Erythroblast (primary cell): ENCODE data around the gene HIP1.
"Not testable (repeated sequence)": the region's sequence is repeated elsewhere in the genome, so short reads cannot be mapped to it uniquely, and the experiment has no call there.

Experiments used
- DNase-seq, 2 experiments: peaks; one replicate each; lab custom pipeline; 2025; lab: John Stamatoyannopoulos, UW
- GATA1 ChIP-seq: IDR thresholded peaks from 2 replicates; pipeline ENCODE4 v1.6.1; 2011; ENCODE audit warnings: low read depth, mild to moderate bottlenecking, control low read depth, low read length, moderate library complexity
- POLR2A ChIP-seq: IDR thresholded peaks from 2 replicates; pipeline ENCODE4 v1.6.1; 2011; ENCODE audit warnings: mild to moderate bottlenecking, low read length

The HIP1 gene

DNA sequence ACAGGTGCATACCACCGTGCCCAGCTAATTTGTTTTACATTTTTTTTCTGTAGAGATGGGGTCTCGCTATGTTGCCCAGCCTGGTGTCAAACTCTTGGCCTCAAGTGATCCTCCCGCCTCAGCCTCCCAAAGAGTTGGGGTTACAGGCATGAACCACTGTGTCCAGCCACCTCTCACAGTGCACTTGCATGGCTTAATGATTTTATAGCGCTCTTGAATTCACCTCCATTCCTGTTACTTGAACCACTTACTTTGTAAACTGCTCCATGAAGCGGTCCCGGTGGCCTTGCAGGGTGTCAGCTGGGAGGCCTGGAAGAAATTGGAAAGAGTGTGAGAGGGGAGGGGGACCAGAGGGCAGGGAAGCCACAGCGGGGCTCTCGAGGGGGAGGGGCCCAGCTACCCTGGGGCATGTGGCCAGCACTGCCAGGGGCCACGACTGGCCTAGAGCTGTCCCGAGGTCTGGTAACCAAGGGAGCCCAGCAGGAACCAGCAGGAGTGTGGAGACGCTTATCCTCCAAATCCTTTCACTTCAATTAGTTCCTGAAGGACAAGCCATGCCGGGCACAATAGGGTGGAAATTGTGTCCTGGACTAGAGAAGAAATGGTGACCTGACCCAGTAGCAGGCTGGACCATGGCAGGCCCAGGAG, 170.7 kb downstream of the HIP1 start:
- TF ChIP-seq POLR2A, result no peak

DNA sequence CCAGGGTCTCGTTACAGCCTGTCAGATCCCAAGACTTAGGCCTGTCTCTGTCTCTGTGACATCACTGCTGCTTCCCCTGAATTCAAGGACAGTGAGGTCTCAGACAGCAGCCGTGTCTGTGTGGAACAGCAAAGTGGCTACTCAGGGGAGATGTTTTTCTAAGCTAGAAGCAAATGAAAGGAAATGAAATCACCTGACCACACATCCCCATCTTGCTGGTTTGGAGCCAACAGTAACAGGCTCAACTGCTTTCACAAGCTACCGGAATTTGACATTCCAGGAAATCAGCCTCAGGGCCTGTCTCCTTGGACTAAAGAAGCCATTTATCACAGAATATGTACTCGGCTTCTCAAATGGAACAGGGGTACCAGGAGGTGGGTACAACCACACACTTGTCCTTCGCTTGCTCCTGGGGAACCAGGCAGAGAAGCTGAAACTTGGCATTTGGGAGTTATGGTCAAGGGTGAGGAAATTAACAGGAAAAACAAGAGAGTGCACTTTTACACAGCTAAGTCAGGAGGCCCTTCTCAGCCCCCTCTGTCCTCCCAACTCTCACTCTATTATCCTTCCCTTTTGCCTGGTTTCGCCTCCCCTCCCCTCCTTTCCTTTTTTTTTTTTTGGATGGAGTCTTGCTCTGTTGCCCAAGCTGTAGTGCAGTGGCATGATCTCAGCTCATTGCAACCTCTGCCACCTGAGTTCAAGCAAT, 173.5 kb downstream of the HIP1 start:
- no peak for DNase-seq

More for the DNA sequence above, 170.7 kb downstream of the HIP1 start:
- DNase-seq, result no peak

DNA sequence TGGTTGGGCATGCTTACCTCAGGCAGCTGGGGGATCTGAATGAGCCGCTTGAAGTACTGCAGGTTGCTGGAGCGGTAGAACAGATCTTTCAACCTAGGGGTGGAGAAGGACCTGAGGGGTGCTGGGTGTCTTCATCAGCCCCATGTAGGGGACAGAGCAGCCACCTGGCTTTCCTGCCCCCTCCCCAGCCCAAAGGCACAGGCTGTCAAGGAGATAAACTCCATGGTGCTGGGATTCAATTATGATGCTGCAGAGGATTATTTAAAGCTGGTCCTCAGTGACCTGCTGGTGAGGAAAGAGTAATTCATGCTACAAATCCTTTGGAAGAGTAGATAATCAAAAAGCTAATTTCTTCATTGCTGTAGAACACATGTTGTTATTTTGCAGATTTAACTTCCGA, 175.6 kb downstream of the HIP1 start:
- no peak for DNase-seq
- no peak for TF ChIP-seq POLR2A
- no peak for TF ChIP-seq GATA1

More for the DNA sequence above, 173.5 kb downstream of the HIP1 start:
- TF ChIP-seq GATA1, result no peak

DNA sequence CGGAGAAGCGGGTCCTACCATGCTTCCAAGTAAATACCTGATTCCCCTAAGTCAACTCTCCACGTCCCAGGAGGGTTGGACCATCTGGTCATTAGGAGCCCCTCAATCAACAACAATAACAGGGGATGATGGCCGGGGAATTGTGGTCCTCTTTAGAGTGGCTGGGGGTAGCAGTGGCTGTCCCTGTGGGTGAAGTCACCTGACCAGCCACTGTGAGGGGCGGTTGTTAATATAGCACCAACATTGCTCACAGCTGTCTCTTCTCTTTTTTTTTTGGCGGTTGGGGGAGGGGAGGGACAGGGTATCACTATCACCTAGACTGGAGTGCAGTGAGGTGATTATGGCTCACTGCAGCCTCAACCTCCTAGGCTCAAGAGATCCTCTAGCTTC, 178.8 kb downstream of the HIP1 start:
- no peak for TF ChIP-seq GATA1
- no peak for TF ChIP-seq POLR2A
- no peak for DNase-seq

DNA sequence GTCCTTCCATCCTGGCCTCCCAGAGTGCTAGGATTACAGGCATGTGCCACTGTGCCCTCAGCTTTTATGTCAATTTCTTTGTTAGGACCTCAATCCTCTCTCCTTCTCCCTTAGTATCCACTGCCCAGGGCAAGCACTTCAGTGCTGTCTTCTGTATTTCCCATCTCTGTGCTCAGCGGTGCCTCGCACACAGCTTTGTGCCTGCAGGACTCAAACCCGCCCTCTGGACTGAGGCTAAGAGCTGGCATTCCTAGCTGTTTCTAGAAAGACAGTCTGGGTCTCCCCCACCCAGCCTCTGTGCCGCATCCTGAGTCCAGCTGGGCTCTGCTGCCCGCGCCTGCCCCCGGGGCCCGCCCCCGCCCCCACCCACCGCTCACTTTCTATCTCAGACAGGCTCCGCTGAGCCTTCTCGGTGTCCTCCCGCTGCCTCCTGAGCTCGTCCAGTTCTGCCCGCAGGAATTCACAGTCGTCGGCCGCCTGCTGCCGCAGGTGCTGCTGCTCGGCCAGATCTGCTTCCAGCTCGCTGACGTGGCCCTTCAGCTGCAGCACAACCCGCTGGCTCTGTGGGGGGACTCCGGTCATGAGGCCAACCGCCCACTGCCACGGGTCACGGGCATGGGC, 179.3 kb downstream of the HIP1 start:
- TF ChIP-seq GATA1 (no peak), POLR2A (no peak)
- no peak for DNase-seq

DNA sequence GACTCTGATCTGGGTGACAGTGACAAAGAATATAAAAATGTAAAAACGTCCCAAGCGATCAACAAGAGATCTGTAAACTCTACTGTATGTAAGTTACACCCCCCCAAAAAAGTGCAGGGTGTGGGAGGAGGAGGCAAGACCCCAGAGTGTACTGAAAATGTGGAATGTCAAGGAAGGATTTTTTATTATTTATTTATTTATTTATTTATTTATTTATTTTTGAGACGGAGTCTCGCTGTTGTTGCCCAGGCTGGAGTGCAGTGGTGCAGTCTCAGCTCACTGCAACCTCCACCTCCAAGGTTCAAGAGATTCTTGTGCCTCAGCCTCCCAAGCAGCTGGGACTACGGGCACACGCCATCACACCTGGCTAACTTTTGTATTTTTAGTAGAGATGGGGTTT, 181.9 kb downstream of the HIP1 start:
- DNase-seq, result not testable (repeated sequence)

DNA sequence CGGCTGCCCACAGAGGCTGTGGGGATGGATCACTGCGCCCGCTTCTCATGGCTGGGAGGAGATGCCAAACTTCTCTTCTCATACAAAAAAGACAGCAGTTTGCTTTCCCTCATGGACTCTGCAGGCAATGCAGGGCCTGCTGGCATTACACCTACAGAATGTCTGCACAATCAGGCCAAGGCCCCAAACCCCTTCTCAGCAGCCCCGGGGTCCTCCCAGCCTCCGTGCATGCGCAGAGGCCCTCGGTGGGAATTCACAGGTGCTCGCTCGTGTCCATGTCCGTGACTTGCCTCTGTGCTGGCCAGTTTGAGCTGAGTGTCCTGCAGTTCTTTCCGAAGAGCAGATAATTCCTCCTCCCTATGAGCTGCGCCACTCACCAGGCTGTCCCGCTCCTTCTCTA, 183.0 kb downstream of the HIP1 start:
- DNase-seq, result no peak
- TF ChIP-seq GATA1 (no peak), POLR2A (no peak)

DNA sequence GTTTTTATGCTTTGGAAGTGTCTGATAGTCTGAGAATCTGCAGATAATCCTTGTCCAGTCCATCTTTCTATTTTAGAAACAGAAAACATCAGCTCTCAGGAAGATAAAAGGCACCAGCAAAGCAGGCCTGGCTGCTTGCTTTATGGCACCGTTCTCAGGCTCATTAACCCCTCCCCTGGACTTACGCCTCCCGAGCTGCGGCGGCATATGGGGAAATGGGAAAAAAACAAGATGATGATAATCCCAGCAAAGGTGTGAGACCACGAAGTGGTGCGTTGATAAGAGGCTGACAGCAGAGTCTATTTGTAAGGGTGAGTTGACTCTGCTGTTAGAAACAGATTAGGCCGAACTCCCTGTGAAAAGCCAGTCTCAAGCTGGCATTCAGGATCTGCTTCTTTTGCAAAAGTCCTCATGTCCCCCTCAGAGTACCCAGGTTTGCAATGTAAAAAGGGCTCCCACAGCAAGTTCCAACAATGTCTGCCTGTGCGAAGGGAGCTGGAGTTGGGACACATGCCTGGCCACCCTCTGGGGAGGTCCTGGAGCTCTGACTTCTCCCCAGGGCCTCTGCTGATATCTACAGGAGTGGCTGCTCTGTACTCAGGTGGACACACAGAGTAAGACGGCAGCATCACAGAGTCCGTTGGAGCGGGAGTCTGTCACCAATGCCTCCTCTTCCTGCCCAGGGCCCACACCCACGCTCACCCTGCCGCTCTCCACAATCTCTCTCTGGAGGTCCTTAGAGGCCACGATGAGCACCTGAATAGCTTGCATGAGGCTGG, 192.3 kb downstream of the HIP1 start:
- no peak for DNase-seq
- no peak for TF ChIP-seq GATA1
- TF ChIP-seq POLR2A, result no peak

DNA sequence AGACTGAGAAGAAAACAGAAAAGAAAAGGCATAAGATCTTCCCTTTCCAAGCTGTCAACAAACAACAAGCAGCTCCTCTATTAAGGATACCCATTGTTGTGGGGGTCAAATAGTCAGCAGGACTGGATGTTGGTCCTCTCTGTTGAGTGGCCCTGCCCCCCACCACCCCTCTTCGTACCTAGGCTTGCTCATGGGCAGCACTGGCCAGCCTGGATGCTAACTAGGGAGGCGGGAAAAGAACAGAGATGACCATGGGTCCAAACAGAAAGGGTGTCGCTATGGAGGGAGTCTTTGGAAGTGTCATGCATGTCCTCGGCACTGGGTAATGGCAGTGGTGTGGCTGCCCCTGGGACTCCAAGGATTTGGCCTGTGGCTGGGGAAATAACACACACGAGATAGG, 201.0 kb downstream of the HIP1 start:
- TF ChIP-seq POLR2A, result no peak
- no peak for DNase-seq

DNA sequence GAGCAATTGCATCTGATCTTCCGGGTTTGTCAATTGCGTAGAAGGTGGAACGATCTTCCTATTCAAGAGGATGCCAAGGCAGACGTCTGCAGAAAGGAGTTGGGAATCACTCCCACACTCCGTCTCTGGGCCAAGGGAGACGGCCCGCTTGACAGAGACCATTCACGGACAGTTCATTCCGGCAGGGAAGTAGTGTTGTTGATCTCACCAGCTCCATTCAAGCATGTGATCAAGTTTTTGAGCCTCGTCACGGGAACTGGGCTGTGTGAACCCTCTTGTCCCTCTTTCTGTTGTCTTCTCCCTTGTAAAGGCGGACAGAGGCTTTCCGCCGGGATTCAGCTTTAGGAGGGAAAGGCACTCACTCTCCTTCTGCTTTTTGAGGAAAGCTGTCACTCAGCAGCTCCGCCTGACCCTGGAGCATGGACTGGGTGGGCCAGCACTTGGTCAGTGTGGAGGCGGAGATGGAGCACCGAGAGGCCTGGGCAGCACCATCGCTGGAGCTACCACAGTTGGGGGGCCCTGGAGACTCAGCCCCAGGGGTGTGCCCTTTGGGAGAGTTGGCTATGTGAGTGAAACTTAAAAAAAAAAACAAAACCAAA, 201.7 kb downstream of the HIP1 start:
- TF ChIP-seq GATA1 (no peak), POLR2A (no peak)
- DNase-seq, result no peak

DNA sequence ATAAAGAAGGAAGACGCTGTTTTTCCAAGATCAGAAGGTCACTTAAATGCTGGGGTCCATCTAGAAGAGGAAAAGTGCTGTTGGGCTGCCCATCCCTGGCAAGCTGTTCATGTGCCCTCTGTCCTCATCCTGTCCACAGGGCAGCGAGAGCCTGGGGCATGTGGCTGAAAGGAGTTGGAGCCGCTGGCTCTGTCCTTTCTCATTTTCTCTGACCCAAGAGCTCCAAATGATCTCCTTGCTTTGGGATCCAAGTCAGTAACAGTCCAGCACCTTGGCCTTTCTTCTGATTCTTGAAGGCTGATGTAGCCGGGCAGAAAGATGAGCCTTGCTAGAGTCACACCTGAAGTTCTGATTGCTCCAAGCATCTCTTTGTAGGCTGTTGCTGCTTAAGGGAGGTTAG, 202.2 kb downstream of the HIP1 start:
- no peak for TF ChIP-seq POLR2A
- no peak for TF ChIP-seq GATA1
- DNase-seq, result no peak

DNA sequence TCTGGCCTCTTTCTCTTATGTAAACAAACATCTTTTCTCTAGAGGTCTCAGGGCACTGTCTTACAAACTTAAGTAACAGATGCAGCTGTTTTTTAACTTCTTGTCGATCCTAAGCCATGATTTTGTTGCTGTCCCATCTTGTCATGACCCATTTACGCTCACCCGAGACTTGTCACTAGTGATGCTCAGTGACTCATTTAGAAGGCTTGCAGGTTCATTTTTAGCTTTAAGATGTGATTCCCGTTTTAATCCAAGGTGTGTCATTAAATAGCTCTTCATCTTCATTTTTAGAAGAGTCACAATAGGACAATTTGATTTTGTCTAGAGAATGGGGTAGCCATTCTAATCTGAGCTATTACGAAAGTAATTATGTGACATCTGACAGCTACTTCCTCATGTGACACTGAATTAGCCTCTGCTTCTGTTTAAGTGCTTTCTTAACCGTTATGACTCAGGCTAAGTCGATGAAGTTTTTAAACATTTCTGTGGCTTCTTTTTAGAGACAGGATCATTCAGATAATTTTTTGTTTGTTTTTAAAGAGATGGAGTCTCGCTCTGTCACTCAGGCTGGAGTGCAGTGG, 203.9 kb downstream of the HIP1 start:
- TF ChIP-seq POLR2A (no peak), GATA1 (no peak)
- DNase-seq, result no peak

DNA sequence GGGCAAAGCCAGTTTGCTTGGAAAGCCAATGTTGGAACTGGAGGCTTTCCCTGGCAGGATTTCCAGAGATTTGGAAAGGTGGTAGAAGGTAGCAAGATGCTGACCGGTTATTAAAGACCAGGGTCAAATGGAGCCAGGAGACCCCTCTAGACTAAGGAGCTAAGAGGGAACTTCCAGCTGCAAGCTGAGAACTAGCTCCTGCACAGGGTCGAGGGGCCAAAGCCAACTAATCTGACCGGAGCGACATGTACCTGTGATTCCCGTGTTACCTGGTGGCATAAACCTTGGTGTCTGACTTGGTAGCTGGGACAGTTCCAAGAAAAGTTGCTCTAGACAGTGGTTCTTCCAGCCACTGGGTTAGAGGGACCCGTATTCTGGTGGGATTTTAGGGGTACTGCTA, 204.8 kb downstream of the HIP1 start:
- DNase-seq, result no peak
- no peak for TF ChIP-seq POLR2A
- no peak for TF ChIP-seq GATA1
